B cell (primary cell): Measurements from ENCODE around the gene MARCHF10. TPM values are rescaled to one million over a fixed set of nuclear protein-coding genes. Genes with fewer than 3 reads are reported as not detected.

Experiments
- ATAC-seq: fragments of 200-7000 bp; cut with Tn5 transposase; one replicate; pipeline ENCODE4 v1.10.0; 2021; ENCODE audit warnings: low read depth, mild to moderate bottlenecking, moderate number of reproducible peaks, moderate library complexity
- CTCF ChIA-PET: fragments of 350-600 bp; sonication (Branson Sonifier 250); formaldehyde crosslinking; loops from one replicate; lab custom pipeline; 2021; ENCODE audit warnings: antibody characterized with exemption, inconsistent platforms; lab: Charles Lee
- POLR2A ChIA-PET: fragments of 350-600 bp; sonication (Branson Sonifier 250); formaldehyde crosslinking; loops from one replicate; lab custom pipeline; 2021; ENCODE audit warnings: antibody characterized with exemption; lab: Charles Lee
- DNase-seq: peaks from one replicate; pipeline ENCODE4 v3.0.0; 2013
- H2AFZ ChIP-seq: 2 replicates; pipeline ENCODE4 v1.6.1; 2012; ENCODE audit warnings: mild to moderate bottlenecking, low read depth, low read length; ENCODE audit not compliant: insufficient read depth, poor library complexity, severe bottlenecking
- H3K27ac ChIP-seq, 2 donors: 1 replicate in 1 of 2; 2 replicates in 1 of 2; pipeline ENCODE4 v1.5.1; 2012 to 2013; ENCODE audit warnings: low read length in 2 of 2, mild to moderate bottlenecking in 2 of 2, moderate library complexity in 1 of 2
- H3K27me3 ChIP-seq, 4 experiments: fragments of 200-600 bp in 1 of 4; sonication (generic) in 1 of 4; replicated peaks in 1 of 4; 1 replicate in 2 of 4; 2 replicates in 2 of 4; pipeline versions ENCODE4 v1.6.1 to v1.7.0; 2013 to 2016; ENCODE audit warnings: low read length in 3 of 4, mild to moderate bottlenecking in 2 of 4, mixed read lengths in 1 of 4, moderate library complexity in 1 of 4; ENCODE audit not compliant: insufficient read depth in 4 of 4, control insufficient read depth in 3 of 4; ENCODE audit errors: control extremely low read depth in 1 of 4
- H3K36me3 ChIP-seq, 2 experiments: replicated peaks in 1 of 2; 1 replicate in 1 of 2; 2 replicates in 1 of 2; pipeline versions ENCODE4 v1.6.1 to v1.7.1; 2013; ENCODE audit warnings: low read length in 1 of 2; ENCODE audit not compliant: insufficient read depth in 2 of 2, control insufficient read depth in 1 of 2; ENCODE audit errors: control extremely low read depth in 1 of 2, extremely low read depth in 1 of 2
- H3K4me1 ChIP-seq, 2 donors: fragments of 200-600 bp in 1 of 2; sonication (generic) in 1 of 2; 1 replicate in 1 of 2; 2 replicates in 1 of 2; pipeline versions ENCODE4 v1.5.1 to v1.6.1; 2013 to 2017; ENCODE audit warnings: low read length in 2 of 2; ENCODE audit not compliant: control insufficient read depth in 2 of 2, insufficient read depth in 2 of 2
- H3K4me2 ChIP-seq: replicated peaks from 2 replicates; pipeline ENCODE3; 2012; ENCODE audit warnings: mild to moderate bottlenecking, low read depth, low read length; ENCODE audit not compliant: poor library complexity, severe bottlenecking
- H3K4me3 ChIP-seq, 5 experiments: fragments of 200-600 bp in 1 of 5; sonication (generic) in 1 of 5; 1 replicate in 3 of 5; 2 replicates in 2 of 5; pipeline versions ENCODE4 v1.5.1 to v1.7.0; 2011 to 2016; ENCODE audit warnings: low read length in 4 of 5, mild to moderate bottlenecking in 4 of 5, low read depth in 2 of 5, control low read depth in 1 of 5, moderate library complexity in 1 of 5; ENCODE audit not compliant: insufficient read depth in 1 of 5; ENCODE audit errors: control extremely low read depth in 1 of 5, extremely low read depth in 1 of 5
- H3K79me2 ChIP-seq: fragments of 200-600 bp; sonication (generic); one replicate; pipeline ENCODE4 v1.6.0; 2016; ENCODE audit warnings: low read length; ENCODE audit not compliant: control insufficient read depth, insufficient read depth
- H3K9ac ChIP-seq: fragments of 200-600 bp; sonication (generic); 2 replicates; pipeline ENCODE4 v1.6.1; 2017; ENCODE audit warnings: mild to moderate bottlenecking, low read length, moderate library complexity
- H3K9me3 ChIP-seq, 3 donors: one replicate each; pipeline versions ENCODE4 v1.6.1 to v1.7.1; 2013; ENCODE audit warnings: low read length in 2 of 3; ENCODE audit not compliant: control insufficient read depth in 2 of 3, insufficient read depth in 1 of 3; ENCODE audit errors: control extremely low read depth in 1 of 3
- H4K20me1 ChIP-seq: 2 replicates; pipeline ENCODE4 v1.6.0; 2012; ENCODE audit warnings: mild to moderate bottlenecking, low read length; ENCODE audit not compliant: insufficient read depth, control insufficient read depth, poor library complexity, severe bottlenecking
- H3K27ac Mint-ChIP-seq: one replicate; pipeline ENCODE4 v1.8.0; 2021; ENCODE audit warnings: mixed read lengths
- H3K27me3 Mint-ChIP-seq: one replicate; pipeline ENCODE4 v1.8.0; 2021; ENCODE audit warnings: mixed read lengths
- H3K4me1 Mint-ChIP-seq: one replicate; pipeline ENCODE4 v1.8.0; 2021; ENCODE audit warnings: mixed read lengths
- H3K4me3 Mint-ChIP-seq: one replicate; pipeline ENCODE4 v1.8.0; 2021; ENCODE audit warnings: mixed read lengths
- H3K9me3 Mint-ChIP-seq: one replicate; pipeline ENCODE4 v1.8.0; 2022; ENCODE audit warnings: mixed read lengths; ENCODE audit not compliant: insufficient read depth
- EZH2 ChIP-seq: IDR thresholded peaks from 2 replicates; pipeline ENCODE4 v1.6.1; 2012; ENCODE audit warnings: borderline replicate concordance, low read depth, mild to moderate bottlenecking, moderate library complexity, low read length; ENCODE audit not compliant: insufficient read depth, poor library complexity, severe bottlenecking
- WGBS: methylation state at CpG from one replicate; pipeline ENCODE4 v1.1.5; 2013; ENCODE audit warnings: missing lambda C conversion rate; ENCODE audit not compliant: insufficient coverage; 5-methylcytosine and 5-hydroxymethylcytosine counted together
- intact Hi-C: fragments of 100-400 bp; cut with micrococcal nuclease; formaldehyde crosslinking; loops from one replicate; pipeline ENCODE4 v1.10.0; 2022
- polyA plus RNA-seq: library from polyadenylated mRNA; depleted of rRNA; stranded (reverse); fragments of >200 nt; gene quantifications from 2 replicates; pipeline ENCODE4 v1.2.3, GENCODE V29; 2012
- total RNA-seq, 2 donors: library from RNA; stranded (reverse); fragments of 120-200 nt in 1 of 2; gene quantifications; 1 replicate in 1 of 2; 2 replicates in 1 of 2; pipeline versions ENCODE4 v1.2.3 to v1.2.4, GENCODE V29; 2013 to 2022
- TF ChIP-seq, protein P1 (sequence below): fragments of 200-600 bp; IDR thresholded peaks from one replicate; pipeline ENCODE4 v1.8.0; 2022; ENCODE audit warnings: antibody characterized with exemption, mild to moderate bottlenecking

MARCHF10 gene
- total and polyA plus RNA-seq, 2 donors (not counting 1 experiment from before 2014, with no cell fraction given) = 0.24 TPM; not detected in 1

DNA sequence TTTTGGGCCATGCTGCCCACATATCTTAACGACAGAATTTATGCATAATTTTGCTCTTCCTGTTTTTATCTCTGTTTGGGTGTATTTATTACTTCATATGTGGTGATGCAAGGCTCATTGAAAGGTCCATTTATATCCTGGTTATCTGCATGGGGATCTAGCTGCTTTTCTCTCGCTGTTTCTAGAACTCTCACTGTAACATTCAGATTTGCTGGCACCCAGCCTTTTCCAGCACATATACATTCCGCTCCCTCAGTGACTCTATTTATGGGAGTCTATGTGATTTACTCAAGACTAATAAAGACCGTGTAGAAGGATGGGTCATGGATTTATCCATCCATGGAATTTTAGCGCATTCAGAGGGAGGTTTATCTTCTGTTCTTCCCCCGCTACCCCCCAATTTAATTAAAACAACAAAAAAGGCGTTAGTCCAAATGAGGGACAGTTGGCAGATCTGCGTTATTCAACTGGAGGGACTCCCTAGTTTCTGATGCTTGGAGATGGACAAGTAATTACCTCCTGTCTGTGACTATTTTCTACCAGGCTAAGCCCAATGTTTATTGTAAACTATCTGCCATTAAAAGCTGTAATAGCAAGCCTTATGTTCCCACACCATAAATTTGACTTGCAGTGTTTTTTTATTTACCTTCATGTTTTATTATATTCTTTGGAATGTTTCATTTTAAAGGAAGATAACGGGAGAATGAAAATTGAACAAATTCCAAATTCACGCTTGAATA lies 19.8 kb upstream of the MARCHF10 start:
- no CpG with 5 or more reads among the region's 10 CpGs for WGBS
- H3K79me2 ChIP-seq = no peaks in the 10 kb centered on the region
- TF ChIP-seq, protein P1, sequence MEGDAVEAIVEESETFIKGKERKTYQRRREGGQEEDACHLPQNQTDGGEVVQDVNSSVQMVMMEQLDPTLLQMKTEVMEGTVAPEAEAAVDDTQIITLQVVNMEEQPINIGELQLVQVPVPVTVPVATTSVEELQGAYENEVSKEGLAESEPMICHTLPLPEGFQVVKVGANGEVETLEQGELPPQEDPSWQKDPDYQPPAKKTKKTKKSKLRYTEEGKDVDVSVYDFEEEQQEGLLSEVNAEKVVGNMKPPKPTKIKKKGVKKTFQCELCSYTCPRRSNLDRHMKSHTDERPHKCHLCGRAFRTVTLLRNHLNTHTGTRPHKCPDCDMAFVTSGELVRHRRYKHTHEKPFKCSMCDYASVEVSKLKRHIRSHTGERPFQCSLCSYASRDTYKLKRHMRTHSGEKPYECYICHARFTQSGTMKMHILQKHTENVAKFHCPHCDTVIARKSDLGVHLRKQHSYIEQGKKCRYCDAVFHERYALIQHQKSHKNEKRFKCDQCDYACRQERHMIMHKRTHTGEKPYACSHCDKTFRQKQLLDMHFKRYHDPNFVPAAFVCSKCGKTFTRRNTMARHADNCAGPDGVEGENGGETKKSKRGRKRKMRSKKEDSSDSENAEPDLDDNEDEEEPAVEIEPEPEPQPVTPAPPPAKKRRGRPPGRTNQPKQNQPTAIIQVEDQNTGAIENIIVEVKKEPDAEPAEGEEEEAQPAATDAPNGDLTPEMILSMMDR = no peak
- no peak for TF ChIP-seq EZH2
- no peak overlapping the region for H3K27ac ChIP-seq
- ATAC-seq (no peak), DNase-seq (no peak)
- Mint-ChIP-seq H3K9me3 (no peaks in the 10 kb centered on the region), H3K27me3 (peaks cover 6% of the 10 kb centered on the region), H3K27ac (no peak overlapping the region), H3K4me1 (no peaks in the 10 kb centered on the region), H3K4me3 (no peak overlapping the region)
- no peaks in the 10 kb centered on the region for H3K36me3 ChIP-seq
- H3K4me2 ChIP-seq = no peak overlapping the region
- no peaks in the 10 kb centered on the region for H3K9me3 ChIP-seq
- H3K4me1 ChIP-seq = no peaks in the 10 kb centered on the region
- no peak overlapping the region for H3K4me3 ChIP-seq
- no peaks in the 10 kb centered on the region for H3K27me3 ChIP-seq
- intact Hi-C loops = no loop called here
- no peaks in the 10 kb centered on the region for H4K20me1 ChIP-seq
- H2AFZ ChIP-seq = peak overlapping the region; percentile 16
- CTCF ChIA-PET = no interaction called here
- no peak overlapping the region for H3K9ac ChIP-seq
- POLR2A ChIA-PET = no interaction called here

DNA sequence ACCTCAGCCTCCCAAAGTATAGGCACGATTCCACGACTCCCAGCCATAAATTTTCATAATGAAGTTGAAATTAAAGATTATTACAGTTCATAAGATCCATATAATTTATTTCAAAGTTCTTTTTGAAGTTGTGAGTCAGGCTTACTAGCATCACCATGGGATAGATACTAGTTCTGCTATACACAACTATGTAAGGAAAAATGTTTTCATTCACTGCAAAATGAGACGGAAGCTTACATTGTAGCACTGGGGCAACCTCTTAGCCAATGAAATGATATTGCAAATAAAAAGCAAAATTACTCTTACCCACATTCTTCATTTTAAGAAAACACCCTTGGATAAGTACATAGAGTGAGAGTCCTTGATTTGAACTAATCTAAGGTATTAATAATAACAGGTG lies 18.8 kb upstream of the MARCHF10 start:
- Histone ChIP-seq H3K36me3 (no peaks in the 10 kb centered on the region), H3K79me2 (no peaks in the 10 kb centered on the region), H3K4me2 (no peak overlapping the region), H4K20me1 (no peaks in the 10 kb centered on the region), H3K27ac (no peak overlapping the region), H3K9me3 (no peaks in the 10 kb centered on the region), H3K4me1 (no peaks in the 10 kb centered on the region), H3K4me3 (no peak overlapping the region), H3K9ac (no peak overlapping the region), H3K27me3 (no peaks in the 10 kb centered on the region), H2AFZ (no peak overlapping the region)
- Mint-ChIP-seq H3K9me3 (no peaks in the 10 kb centered on the region), H3K27me3 (peaks cover 6% of the 10 kb centered on the region), H3K4me3 (no peak overlapping the region), H3K4me1 (no peaks in the 10 kb centered on the region), H3K27ac (no peak overlapping the region)
- ChIA-PET CTCF (no interaction called here), POLR2A (no interaction called here)
- no peak for DNase-seq
- WGBS = no CpG with 5 or more reads among the region's 3 CpGs
- TF ChIP-seq, protein P1 = no peak
- no peak for TF ChIP-seq EZH2
- intact Hi-C loops = no loop called here
- ATAC-seq = no peak
